K562 (cell line): Measurements from ENCODE around the gene TMEM207. TPM values are rescaled to one million over a fixed set of nuclear protein-coding genes. Genes with fewer than 3 reads are reported as not detected.

Experiments used
- ATAC-seq: fragments of 200-7000 bp; cut with Tn5 transposase; 3 replicates; pipeline ENCODE4 v1.9.1; 2020; ENCODE audit warnings: moderate library complexity
- BruUV-seq: library from RNA; stranded (reverse); fragments of 400-500 nt; replicated peaks from 2 replicates; lab custom pipeline; 2021; lab: Mats Ljungman, UMichigan
- CTCF ChIA-PET: fragments of 300-600 bp; formaldehyde crosslinking; extraction: SDS; loops from one replicate; lab custom pipeline; 2021; ENCODE audit warnings: low intra/inter-chr PET ratio; lab: Yijun Ruan, JAX
- POLR2A ChIA-PET: fragments of 300-600, 350-650 bp; sonication (Branson Sonifier 250); formaldehyde crosslinking; extraction: SDS; loops from one replicate; lab custom pipeline; 2021; ENCODE audit warnings: antibody characterized with exemption, inconsistent platforms; lab: Yijun Ruan, JAX
- DNase-seq, 4 experiments: peaks; one replicate each; pipeline versions ENCODE4 v3.0.0 to v3.0.0-alpha.2; 2011 to 2018; ENCODE audit warnings: low spot score in 3 of 4, mixed read lengths in 3 of 4; ENCODE audit errors: extremely low read depth in 1 of 4
- FAIRE-seq: peaks from 2 replicates; lab custom pipeline; 2011; peaks lifted over from hg19 to GRCh38; lab: Jason Lieb, UNC
- H2AFZ ChIP-seq: 2 replicates; pipeline ENCODE4 v1.6.0; 2011; ENCODE audit warnings: low read depth, low read length, control low read depth, inconsistent platforms
- H3K27ac ChIP-seq: fragments of 200-600 bp; 3 replicates; pipeline ENCODE4 v1.8.0; 2011; ENCODE audit warnings: low read depth, mild to moderate bottlenecking, control low read depth, inconsistent platforms, low read length, moderate library complexity, mixed read lengths; ENCODE audit errors: extremely low read depth
- H3K27me3 ChIP-seq, 2 experiments: fragments of 300-600 bp in 1 of 2; 2 replicates in 1 of 2; 3 replicates in 1 of 2; pipeline versions ENCODE4 v1.6.0 to v1.8.0; 2011; ENCODE audit warnings: inconsistent platforms in 2 of 2, low read length in 2 of 2, mild to moderate bottlenecking in 1 of 2, mixed read lengths in 1 of 2, moderate library complexity in 1 of 2; ENCODE audit not compliant: control insufficient read depth in 2 of 2, insufficient read depth in 2 of 2
- H3K36me3 ChIP-seq: fragments of 300-600 bp; 3 replicates; pipeline ENCODE4 v1.8.0; 2011; ENCODE audit warnings: mild to moderate bottlenecking, low read length, inconsistent platforms; ENCODE audit not compliant: control insufficient read depth, insufficient read depth
- H3K4me1 ChIP-seq, 2 experiments: fragments of 200-600 bp in 1 of 2; replicated peaks in 1 of 2; 2 replicates in 1 of 2; 3 replicates in 1 of 2; pipeline versions ENCODE4 v1.5.1 to v1.8.0; 2011; ENCODE audit warnings: inconsistent platforms in 2 of 2, low read length in 2 of 2, mild to moderate bottlenecking in 1 of 2, mixed read lengths in 1 of 2, moderate library complexity in 1 of 2; ENCODE audit not compliant: control insufficient read depth in 2 of 2, insufficient read depth in 2 of 2
- H3K4me2 ChIP-seq: 2 replicates; pipeline ENCODE4 v1.6.1; 2011; ENCODE audit warnings: low read length, control low read depth, inconsistent platforms, mixed read lengths; ENCODE audit not compliant: insufficient read depth
- H3K4me3 ChIP-seq: fragments of 200-600 bp; sonication (generic), shearing (Covaris generic); 2 replicates; pipeline ENCODE4 v1.5.1; 2016; ENCODE audit warnings: control low read depth, inconsistent platforms
- H3K79me2 ChIP-seq: fragments of 200-600 bp; 3 replicates; pipeline ENCODE4 v1.8.0; 2011; ENCODE audit warnings: low read length, inconsistent platforms; ENCODE audit not compliant: control insufficient read depth, insufficient read depth
- H3K9ac ChIP-seq, 2 experiments: 2 replicates each; pipeline versions ENCODE4 v1.6.0 to v1.6.1; 2011; ENCODE audit warnings: low read depth in 2 of 2, low read length in 2 of 2, control low read depth in 1 of 2, inconsistent platforms in 1 of 2, mild to moderate bottlenecking in 1 of 2, mixed read lengths in 1 of 2; ENCODE audit not compliant: insufficient read depth in 1 of 2
- H3K9me1 ChIP-seq: one replicate; pipeline ENCODE4 v1.6.0; 2011; ENCODE audit warnings: inconsistent platforms, mild to moderate bottlenecking, low read length, moderate library complexity; ENCODE audit not compliant: control insufficient read depth, insufficient read depth
- H3K9me3 ChIP-seq: replicated peaks from 2 replicates; pipeline ENCODE4 v1.5.1; 2011; ENCODE audit warnings: low read depth, low read length, inconsistent platforms; ENCODE audit not compliant: control insufficient read depth, insufficient read depth
- H4K20me1 ChIP-seq: replicated peaks from 2 replicates; pipeline ENCODE4 v1.6.1; 2011; ENCODE audit warnings: low read length, inconsistent platforms, mixed read lengths; ENCODE audit not compliant: control insufficient read depth, insufficient read depth
- ARID1B ChIP-seq: fragments of 450-650 bp; IDR thresholded peaks from 2 replicates; pipeline ENCODE4 v1.6.1; 2016; ENCODE audit warnings: antibody characterized with exemption, mild to moderate bottlenecking, inconsistent platforms
- NFATC3 ChIP-seq: fragments of 450-650 bp; IDR thresholded peaks from 2 replicates; pipeline ENCODE4 v1.6.1; 2017; ENCODE audit warnings: mild to moderate bottlenecking
- SMARCA4 ChIP-seq: fragments of 450-650 bp; IDR thresholded peaks from 2 replicates; pipeline ENCODE4 v1.6.1; 2016
- STAT5A ChIP-seq: IDR thresholded peaks from 2 replicates; pipeline ENCODE4 v1.6.1; 2012; ENCODE audit warnings: low read length, inconsistent platforms, borderline replicate concordance
- TFE3 ChIP-seq: fragments of 450-650 bp; formaldehyde crosslinking; IDR thresholded peaks from 2 replicates; pipeline ENCODE4 v1.4.0; 2020; ENCODE audit warnings: mild to moderate bottlenecking, mixed read lengths
- VEZF1 ChIP-seq: fragments of 200-800 bp; sonication (Bioruptor generic); IDR thresholded peaks from 2 replicates; pipeline ENCODE4 v1.6.1; 2017; ENCODE audit warnings: missing genetic modification characterization, missing compliant biosample characterization
- ZNF354B ChIP-seq: fragments of 250-450 bp; sonication (Bioruptor Pico); IDR thresholded peaks from 2 replicates; pipeline ENCODE4 v1.4.0; 2020
- WGBS: fragments of 100-300 bp; shearing (Covaris generic); methylation state at CpG from one replicate; pipeline ENCODE4 v1.1.6; 2016; ENCODE audit warnings: low coverage, mixed read lengths; ENCODE audit not compliant: insufficient coverage; ENCODE audit errors: missing lambda C conversion rate; 5-methylcytosine and 5-hydroxymethylcytosine counted together
- in situ Hi-C: fragments of 300-500 bp; cut with MboI; formaldehyde crosslinking; loops from 4 replicates; pipeline ENCODE4 v1.15.0; 2018; ENCODE audit warnings: inconsistent platforms, mixed read lengths
- intact Hi-C: fragments of 100-400 bp; cut with micrococcal nuclease; formaldehyde crosslinking; loops from 2 replicates; pipeline ENCODE4 v1.14.2; 2022
- polyA plus RNA-seq, 8 experiments: library from polyadenylated mRNA; depleted of rRNA in 4 of 8; stranded (reverse) in 5 of 8; unstranded in 3 of 8; fragments of >200 nt; fragmentation: Nextera tagmentation in 2 of 8; fragmentation: Illumina TruSeq in 1 of 8; extraction: Ambion mirVana in 2 of 8; extraction: Trizol in 1 of 8; gene quantifications; 2 replicates each; pipeline versions ENCODE4 v1.2.1 to v1.2.3, GENCODE V29; 2011 to 2014; ENCODE audit warnings: inconsistent platforms in 1 of 8, missing spikeins in 1 of 8
- total RNA-seq, 7 experiments: library from RNA; depleted of rRNA in 6 of 7; stranded (reverse); fragments of >200 nt in 6 of 7; fragmentation: Illumina TruSeq in 2 of 7; extraction: Trizol in 2 of 7; gene quantifications; 2 replicates each; pipeline versions ENCODE4 v1.2.1 to v1.2.3, GENCODE V29; 2011 to 2021; ENCODE audit warnings: low replicate concordance in 1 of 7

Gene TMEM207
- total and polyA plus RNA-seq, 9 of the 15 experiments (the other 6 are each of a cell fraction or from before 2014, with no cell fraction given): 0.04 to 0.10 (median 0.04) TPM; not detected in 4

- TF ChIP-seq VEZF1: no peak
- no peak for TF ChIP-seq ARID1B
- no peak for TF ChIP-seq NFATC3
- TF ChIP-seq SMARCA4: no peak
- TF ChIP-seq ZNF354B (CRISPR knock-in tag): no peak
- TF ChIP-seq, all 486 proteins: peak for 0
These were observed 6.1 kb upstream of the TMEM207 start (continued) for GRCh38 chr3:190455828-190456227.

GRCh38 chr3:190448256-190448655, 1.4 kb downstream of the TMEM207 start:
- POLR2A ChIA-PET: no interaction called here
- Histone ChIP-seq H3K27me3 (no peaks in the 10 kb centered on the region), H3K4me1 (no peaks in the 10 kb centered on the region), H3K9ac (no peak overlapping the region), H3K27ac (no peak overlapping the region), H3K79me2 (no peaks in the 10 kb centered on the region), H4K20me1 (no peaks in the 10 kb centered on the region), H3K36me3 (no peaks in the 10 kb centered on the region), H2AFZ (no peak overlapping the region), H3K4me3 (no peak overlapping the region), H3K4me2 (no peak overlapping the region), H3K9me1 (no peaks in the 10 kb centered on the region), H3K9me3 (no peaks in the 10 kb centered on the region)
- 0% methylated on average over 2 of the region's 2 CpGs for WGBS
- ATAC-seq: no peak
- no peak for TF ChIP-seq STAT5A
- peak; percentile 38 for TF ChIP-seq TFE3
- CTCF ChIA-PET: no interaction called here
- BruUV-seq: no TSS peak
- in situ Hi-C loops (no loop called here), intact Hi-C loops (no loop called here)
- no peak for DNase-seq
- no peak for FAIRE-seq
